GM21423 (cell line): ENCODE results near the gene KRT36.

Source experiments
- ATAC-seq: cut with Tn5 transposase; IDR thresholded peaks from one replicate; pipeline ENCODE4 v1.9.1; 2021; ENCODE audit warnings: mild to moderate bottlenecking, moderate library complexity; ENCODE audit not compliant: unreplicated experiment

The KRT36 gene

DNA sequence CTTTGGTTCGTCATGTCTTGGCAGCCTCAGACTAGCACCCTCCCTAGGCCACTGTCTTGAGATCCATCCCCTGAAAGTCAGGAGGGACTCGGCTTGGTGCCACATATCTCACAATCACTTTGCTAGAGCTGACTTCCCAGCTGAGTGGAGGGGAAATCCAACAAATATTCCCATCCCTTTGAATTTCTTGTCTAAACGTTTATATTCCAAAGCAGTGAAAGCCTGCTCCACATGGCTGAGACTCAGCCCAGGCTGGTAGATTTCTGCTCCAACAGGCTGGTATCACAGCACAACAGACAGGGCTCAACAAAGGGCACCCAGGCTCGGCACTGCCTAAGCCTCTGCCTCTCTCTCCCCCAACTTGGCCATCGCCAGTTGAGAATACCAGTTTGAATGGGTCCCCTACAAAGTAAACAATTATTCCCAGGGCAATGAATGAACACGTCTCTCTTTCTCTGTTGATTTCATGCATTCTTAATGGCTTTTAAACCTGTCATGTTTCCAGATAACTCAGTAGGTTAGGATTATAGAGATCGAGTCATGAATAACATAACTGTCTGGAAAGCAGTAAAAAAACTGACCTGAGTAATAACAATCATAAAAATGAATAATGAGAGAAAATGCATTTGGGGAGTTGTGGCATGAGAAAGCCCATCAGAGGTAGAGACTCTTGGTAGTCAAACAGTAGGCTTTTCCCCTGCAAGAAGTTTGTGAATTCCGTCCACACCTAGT lies 14.7 kb upstream of the KRT36 start:
- ATAC-seq: no peak

DNA sequence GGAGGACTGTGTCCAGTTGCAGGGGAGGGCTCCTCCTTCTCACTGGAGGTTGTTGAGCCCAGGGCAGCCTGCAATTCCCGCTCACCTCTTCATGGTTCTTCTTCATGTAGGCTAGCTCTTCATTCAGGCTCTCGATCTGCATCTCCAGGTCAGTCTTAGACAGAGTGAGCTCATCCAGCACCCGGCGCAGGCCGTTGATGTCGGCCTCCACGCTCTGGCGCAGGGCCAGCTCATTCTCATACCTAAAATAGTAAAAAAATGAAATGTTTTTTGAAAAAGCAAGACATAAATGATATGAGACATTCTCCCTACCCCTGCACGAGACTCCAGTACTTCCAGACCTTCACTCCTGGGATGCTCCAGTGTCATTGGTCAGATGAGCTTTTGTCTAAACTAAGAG lies 13.5 kb upstream of the KRT36 start:
- ATAC-seq: no peak

DNA sequence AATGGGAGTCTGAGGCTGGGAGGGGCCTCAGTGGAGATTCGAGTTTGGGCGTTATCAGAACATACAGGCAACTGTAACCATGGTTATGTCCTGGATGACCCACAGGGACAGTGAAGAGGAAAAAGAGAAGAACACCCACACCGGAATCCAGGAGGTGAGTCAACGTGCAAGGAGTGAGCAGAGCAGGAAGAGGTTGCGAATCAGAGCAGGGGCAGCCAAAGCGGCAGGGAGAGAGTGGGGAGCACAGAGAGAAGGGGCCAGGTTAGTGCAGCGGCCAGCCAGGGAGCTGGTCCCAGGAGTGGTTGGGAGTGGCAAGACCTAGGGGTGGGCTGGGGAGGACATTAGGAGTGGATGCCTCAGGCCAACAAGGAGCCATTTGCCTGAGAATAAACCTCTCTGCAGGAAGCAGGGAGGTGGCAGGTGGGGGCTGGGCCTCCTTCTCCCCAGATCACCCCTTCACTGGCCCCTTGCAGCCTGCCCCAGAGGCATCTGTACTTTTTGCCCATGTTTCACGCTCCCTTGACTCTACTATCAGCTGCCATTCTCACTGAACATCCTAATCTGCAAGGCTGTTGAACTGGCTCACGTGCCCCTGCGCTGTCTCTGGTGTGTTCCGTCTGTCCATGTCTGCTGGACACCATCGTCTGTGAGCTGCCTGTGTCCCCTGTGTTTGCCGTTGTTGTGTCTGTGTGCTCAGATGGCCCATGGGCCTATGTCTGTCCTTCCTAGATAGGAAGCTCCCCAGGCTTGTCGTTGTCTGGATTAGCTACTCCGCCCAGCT lies 10.6 kb upstream of the KRT36 start:
- ATAC-seq: no peak

DNA sequence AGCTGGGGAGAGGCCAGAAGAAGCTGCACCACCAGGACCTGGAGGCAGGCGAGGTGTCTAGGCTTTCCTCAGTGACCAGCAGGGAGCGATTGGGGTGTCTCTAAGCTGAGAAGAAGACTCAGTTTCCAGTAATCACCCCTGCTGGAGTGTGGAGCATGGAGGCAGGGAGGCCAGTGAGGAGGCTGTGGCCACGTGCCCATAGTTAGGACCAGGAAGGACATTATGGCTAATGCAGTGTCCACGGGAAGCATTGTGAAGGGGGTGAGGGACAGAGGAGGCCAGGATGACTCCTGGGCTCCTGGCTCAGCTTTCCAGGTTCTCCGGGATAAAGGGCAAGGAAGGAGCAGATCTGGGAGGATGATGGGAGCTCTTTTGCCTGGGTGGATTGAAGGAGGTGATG lies 10.0 kb upstream of the KRT36 start:
- no peak for ATAC-seq

DNA sequence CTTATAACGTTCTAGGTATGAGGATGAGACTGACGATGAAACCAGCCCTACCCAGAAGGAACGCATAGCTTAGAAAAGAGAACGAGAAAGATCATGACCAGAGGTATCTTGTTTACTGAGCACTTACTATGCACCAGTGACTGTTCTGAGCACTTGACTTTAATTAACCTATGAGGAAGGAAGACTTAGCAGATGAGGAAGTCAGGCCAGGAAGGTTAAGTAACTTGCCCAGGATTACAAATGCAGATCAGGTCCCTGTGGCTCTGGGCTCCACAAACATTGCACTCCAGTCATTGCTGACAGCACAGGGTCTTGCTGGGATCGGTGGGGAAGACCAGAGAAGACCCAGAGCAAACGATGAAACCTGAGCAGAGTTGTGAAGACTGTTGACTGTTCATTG lies 8.6 kb upstream of the KRT36 start:
- no peak for ATAC-seq

DNA sequence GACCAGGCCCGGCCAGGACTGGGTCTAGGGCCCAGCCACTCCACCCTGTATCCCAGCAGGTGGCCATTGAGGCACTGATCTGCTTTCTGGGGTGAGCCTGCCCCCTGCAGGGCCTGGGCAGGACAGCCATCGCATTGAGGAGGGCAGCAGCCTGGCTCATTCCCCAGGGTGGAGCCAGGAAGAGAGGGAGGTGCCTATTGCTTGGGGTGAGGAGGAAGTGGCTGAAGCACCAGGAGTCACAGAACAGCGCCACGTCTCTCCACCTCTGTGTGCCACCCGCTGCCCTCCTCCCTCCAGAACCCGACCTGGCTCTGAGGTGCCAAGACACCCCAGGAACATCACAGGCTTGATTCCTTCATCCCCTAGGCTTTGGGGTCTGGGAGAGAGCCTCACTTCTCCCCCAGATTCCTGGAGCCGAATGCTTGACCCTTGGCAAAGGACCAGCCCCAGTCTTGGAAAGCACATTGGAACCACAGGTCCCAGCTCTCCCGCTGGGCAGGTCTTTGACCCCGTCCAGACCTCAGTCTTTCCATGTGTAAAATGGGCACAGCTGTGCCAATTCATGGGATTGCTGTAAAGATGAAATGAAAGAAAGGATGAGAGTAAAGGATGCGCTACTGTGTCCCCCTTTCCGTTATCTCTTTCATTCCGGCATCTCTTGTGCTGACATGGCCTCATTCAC lies 7.2 kb upstream of the KRT36 start:
- ATAC-seq: peak; percentile 55

DNA sequence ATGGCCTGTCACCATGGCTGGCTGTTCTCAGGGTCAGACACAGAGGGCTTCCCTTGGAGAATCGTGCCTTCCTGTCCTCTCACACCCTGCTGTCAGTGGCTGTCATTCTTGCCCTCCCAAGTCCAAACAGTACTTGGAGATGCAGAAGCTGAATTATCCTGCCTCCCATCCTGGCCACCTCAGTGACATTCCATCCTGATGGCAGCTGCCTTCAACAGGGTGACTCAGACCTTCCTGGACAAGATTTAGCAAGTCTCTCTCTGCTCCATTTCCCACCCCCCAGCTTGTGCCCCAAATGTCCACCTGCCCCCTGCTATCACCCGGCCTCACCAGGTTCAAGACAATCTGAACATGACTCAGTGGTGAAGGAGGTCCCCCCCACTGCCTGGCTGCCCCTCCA lies 4.8 kb upstream of the KRT36 start:
- no peak for ATAC-seq

DNA sequence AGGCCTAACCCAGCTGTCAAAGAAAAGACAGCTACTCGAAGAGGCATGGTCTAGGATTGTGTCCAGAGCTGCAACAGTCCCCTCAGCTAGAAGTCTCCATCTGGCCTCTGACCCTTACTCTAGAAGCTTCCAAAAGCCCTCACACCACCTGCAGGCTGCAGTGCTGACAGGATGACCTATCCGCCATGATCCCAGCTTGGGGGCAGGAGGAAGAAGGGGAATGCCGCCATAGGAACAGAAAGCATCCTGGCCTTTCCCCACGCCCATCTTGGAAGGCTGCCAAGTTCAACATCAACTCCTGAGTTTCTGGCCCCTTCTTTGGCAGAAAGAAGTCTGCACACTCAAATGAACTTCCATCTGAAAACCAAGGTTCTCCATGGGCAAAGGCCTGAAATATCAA lies 3.1 kb upstream of the KRT36 start:
- no peak for ATAC-seq

DNA sequence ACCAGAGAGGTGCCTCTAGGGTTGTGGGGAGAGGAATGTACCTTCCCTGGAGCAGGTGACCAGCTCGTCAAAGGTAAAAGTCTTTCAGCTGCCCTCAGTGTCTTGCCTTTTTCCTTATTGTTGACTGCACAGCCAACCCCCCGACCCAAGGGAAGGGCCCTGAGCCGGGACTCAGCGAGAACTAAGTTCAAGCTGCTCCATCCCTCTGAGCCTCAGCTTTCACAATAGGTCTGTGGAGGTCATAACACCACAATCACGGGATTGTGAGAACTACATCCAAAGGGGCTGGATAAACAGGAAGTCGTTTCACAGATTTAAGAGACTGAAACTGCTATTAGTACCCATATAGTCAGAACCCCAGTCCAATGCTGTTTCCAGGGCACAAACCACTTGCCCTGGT lies 2.6 kb upstream of the KRT36 start:
- ATAC-seq: no peak

DNA sequence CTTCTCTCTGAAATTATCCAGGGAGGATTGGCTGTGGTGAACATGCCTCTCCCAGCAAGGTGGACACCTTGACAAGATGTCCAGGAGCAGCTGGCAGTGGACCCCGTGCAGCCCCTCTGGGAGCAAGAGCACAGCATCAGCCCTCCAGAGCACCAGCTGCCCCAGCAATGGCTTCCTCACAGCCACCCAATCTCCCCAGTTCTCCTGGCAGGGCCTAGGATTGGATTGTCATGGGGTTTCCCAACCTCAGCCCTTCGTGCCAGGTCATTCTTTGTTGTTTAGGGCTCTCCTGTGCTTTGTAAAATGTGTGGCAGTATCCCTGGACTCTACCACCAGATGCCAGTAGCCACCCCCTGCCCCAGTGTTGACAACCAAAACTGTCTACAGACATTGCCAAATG lies 1.8 kb upstream of the KRT36 start:
- no peak for ATAC-seq

DNA sequence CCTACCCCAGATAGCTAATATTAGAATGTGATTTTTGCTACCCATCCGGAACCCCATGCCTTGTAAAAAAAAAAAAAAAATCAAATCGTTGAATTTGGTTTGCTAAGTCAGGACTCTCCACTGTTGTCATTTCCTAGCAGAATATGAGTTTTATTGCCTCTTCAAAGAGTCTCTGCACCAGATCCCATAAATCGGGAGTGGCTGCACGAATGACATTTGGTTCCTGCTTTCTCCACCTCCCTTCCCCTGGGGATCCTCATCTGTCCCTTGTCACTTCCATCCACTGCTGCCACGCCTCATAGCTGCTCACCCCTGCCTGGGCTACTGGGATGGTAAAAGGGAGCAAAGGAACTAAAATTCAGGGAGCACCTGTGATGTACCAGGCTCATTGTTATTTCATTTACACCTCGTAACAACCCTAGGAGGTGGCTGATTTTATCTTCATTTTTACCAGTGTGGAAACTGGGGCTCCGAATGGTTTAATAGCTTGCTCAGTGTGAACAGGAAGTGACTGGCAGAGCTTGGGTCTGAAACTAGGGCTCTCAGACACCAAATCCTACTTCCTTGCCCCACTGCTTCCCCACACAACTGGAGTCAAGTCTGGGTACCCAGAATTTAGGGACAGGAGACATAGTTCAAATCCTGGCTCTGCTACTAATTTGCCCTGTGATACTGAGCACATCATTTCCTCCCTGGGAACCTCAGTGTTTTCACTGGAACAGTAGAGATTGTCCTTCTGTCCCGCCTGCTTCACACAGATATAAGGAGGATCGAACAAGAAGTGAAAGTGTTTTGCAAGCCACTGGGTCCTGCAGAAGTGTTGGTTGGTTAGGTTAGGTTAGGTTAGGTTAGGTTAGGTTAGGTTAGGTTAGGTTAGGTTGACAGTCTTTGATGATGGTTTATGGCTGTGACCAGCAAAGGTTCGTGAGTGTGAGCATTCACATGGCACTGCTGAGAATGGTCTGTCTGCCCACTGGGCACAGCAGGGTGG lies 585 bp upstream of the KRT36 start:
- ATAC-seq: no peak

DNA sequence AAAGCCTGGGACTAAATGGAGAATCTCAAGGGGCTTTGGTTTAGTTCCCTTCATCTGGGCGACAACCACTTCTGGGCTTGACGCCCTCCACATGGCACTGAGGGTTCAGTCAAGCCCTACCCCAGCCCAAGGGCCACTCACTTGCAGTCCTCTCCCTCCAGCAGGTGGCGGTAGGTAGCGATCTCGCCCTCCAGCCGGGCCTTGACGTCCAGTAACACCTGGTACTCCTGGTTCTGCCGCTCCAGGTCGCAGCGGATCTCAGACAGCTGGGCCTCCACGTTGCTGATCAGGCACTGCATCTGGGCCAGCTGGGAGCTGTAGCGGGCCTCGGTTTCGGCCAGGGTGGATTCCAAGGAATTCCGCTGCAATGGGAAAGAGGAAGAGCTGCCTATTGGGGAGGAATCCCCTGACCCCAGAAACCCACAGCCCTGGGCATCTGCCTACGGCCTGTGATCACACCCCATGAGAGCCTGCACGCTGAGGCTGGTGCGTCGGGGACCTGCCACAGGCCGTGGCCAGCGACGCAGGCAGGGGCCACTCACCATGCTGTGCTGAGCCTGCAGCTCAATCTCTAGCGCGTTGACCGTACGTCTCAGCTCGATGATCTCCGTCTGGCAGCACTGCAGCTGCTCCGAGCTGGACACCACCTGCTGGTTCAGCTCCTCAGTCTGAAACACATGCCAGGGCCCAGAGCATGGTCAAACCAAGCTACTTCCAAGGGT lies 2.7 kb downstream of the KRT36 start:
- no peak for ATAC-seq

DNA sequence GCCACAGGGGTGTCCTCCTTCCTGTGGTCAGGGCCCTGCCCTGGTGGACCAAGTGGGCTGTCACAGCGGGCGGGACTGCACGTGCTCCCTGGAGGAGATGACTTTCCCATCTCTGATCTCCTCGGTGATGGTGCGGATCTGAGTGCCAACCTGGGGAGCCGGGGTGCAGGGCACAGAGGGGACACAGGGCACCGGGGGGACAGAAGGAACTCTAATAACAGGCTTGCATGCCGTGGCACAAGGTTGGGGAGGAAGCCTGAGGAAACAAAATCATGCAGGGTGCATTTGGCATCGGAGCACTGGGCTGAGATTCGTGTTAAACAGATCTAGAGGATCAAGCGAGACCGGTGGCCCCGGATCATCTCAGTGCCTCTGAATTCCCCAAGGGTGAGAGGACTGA lies 3.4 kb downstream of the KRT36 start:
- ATAC-seq: no peak

DNA sequence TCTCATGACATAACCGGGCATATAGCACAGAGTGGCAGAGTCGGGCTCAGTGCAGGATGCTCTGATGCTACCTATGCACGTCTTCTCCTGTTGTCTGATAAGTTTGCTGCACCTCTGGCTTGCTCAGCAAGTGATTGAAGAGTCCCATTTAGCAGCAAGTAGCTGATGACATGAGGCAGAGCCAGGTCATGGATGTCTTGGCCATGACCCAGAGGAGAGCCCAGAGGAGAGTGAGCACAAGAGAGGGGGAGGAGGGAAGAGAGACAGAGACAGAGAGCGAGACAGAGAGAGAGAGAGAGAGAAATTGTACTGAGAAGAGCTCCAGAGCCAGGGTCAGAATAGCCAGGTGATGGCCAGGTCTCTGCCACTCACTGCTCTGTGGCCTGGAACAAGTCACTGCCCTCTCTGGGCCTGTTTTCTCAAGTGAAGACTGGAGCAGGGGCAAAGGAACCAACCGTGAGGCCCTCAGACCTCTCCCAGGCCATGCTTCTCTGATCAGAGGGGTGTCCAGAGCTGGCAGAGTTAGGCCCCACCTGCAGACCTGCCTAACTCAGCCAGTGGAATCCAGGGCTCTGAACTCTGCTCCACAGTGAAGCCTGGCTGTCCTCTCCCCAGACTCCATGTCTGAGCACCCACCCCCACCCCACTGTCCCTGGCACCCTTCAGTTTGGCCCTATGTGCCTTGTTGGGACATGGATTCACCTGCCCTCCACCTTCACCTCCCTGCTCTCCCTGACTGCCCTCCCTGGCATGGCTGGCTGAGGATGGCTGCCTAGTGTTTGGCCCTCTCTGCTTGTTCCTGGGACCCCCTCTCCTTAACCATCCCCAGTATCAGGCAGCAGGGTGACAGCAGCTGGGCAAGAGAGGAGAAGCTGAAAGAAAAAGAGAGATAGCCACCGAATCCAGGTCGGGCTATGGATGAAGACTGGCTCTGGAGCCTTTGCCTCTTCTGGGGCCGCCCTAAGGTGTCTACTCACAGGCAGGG lies 4.5 kb downstream of the KRT36 start:
- ATAC-seq: no peak

DNA sequence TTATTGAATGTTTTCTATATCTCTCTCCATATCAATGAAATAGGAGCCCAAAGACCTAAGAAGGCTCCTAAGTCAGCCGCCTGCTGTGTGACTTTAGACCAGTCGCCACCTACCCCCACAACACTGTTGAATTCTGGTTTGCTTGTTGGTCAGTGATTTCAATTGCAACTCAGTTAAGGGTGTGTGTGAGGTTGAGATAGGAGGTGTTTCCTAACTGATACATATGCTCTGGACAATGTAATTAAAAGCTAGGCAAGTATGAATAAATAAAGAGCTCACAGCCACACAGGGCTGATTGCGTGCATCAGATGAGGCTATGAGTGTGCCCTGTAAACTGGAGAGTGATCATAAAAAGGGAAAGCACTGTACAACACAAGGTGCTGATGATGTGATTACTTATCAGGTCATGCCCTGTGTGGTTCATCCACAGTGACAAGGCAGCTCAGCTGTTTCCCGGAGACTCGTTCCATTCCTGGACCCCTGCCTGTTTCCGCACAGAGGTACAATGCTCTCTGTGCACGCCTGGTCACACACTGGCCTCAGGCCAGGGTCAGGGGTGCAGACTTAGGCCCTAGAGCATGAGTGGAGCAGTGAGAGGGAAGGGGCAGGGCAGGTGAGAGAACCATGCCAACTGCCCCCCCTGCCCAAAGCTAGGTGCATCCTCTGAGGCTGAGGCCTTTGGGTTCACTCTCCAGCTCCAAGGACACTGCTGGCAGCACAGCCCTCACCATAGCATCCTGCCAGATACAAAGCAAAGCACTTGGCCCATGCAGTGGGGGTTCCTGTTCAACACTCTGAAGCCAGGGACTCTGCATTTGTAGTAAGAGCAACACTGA lies 5.5 kb downstream of the KRT36 start:
- ATAC-seq: no peak

DNA sequence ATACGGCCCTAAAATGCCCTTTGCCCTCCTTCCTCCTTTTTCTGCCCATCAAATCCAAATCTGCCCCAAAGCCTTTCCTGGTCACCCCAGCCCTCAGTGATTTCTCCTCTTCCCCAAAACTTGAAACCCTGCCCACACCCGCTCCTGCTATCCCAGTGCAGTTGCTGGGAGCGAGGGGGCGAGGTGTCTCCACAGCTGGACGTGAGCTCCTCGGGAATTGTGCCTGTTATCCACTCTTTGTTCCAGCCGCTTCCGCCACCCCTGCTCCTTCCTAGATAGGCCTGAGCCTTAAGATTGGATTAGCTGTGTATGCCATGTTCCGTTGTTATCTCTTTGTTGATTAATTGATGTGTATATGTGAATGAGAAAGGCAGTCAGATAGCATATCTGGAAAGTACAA lies 6.2 kb downstream of the KRT36 start:
- ATAC-seq: no peak

DNA sequence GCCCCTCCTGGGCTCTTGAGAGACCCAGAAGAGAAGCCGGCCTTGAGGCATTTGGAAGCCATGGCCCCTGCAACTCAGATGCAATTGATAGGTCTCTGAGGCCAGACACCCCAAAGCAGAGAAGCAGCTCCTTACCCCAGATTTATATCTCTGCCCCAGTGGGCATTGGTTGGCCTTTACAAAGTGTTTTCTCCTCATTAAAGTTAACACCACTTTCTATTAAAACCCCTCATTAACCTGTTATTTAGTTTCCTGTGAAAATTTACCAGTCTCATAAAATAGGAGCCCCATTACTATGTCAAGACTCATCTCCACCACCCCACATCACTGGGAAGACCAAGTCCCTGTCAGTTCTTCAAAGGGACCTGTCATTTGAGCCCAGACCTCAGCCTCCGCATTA lies 8.7 kb downstream of the KRT36 start, which contains the start of gene KRT35:
Gene KRT35, minus strand, starts transcription at position 116 of the 400 bp plus-strand sequence. Its CDS starts 54 bp downstream, at position 62.
- no peak for ATAC-seq

DNA sequence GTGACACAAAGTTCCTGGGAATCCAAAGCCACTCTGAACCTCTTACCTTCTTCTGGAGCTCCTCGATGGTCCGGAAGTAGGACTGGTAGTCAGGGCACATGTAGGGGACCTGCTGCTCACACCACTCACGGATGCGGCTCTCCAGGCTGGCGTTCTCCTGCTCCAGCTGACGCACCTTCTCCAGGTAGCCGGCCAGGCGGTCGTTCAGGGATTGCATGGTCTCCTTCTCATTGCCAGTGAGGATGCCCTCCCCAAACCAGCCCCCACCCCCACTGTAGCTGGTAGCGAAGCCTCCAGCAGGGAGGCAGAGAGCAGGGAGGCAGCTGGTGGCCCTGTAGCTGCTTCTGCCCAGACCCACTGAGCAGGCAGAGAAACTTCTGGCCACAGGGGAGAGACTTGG lies 9.1 kb downstream of the KRT36 start:
- no peak for ATAC-seq
